IMR-90 (cell line): ENCODE measurements around the gene APOL5. TPM values are rescaled to one million over a fixed set of nuclear protein-coding genes. Genes with fewer than 3 reads are reported as not detected.

Experiments
- ATAC-seq: fragments of 200-7000 bp; cut with Tn5 transposase; 2 replicates; pipeline ENCODE4 v1.9.1; 2020; ENCODE audit warnings: low read depth, mild to moderate bottlenecking, moderate library complexity
- BruUV-seq: library from RNA; stranded (reverse); fragments of 400-500 nt; replicated peaks from 2 replicates; lab custom pipeline; 2021; lab: Mats Ljungman, UMichigan
- CTCF ChIA-PET: fragments of 300-600 bp; formaldehyde crosslinking; extraction: SDS; loops from one replicate; lab custom pipeline; 2021; ENCODE audit warnings: antibody characterized with exemption; lab: Yijun Ruan, JAX
- POLR2A ChIA-PET: fragments of 300-600 bp; sonication (Branson Sonifier 250); formaldehyde crosslinking; loops from one replicate; lab custom pipeline; 2022; ENCODE audit warnings: antibody characterized with exemption; ENCODE audit not compliant: unreplicated experiment; lab: Charles Lee
- DNase-seq: peaks from one replicate; pipeline ENCODE4 v3.0.0; 2013
- H2AFZ ChIP-seq: replicated peaks from 2 replicates; pipeline ENCODE3; 2013; ENCODE audit warnings: low read length, mild to moderate bottlenecking; ENCODE audit not compliant: poor library complexity
- H2AK5ac ChIP-seq: 2 replicates; pipeline ENCODE4 v1.6.1; 2013; ENCODE audit warnings: low read depth, low read length, inconsistent platforms
- H2AK9ac ChIP-seq: replicated peaks from 2 replicates; pipeline ENCODE3; 2013; ENCODE audit warnings: mild to moderate bottlenecking, low read depth, low read length, moderate library complexity; ENCODE audit not compliant: poor library complexity
- H2BK120ac ChIP-seq: 2 replicates; pipeline ENCODE4 v1.6.1; 2013; ENCODE audit warnings: low read depth, low read length, inconsistent platforms
- H2BK15ac ChIP-seq: 3 replicates; pipeline ENCODE4 v1.6.1; 2013; ENCODE audit warnings: low read depth, low read length, inconsistent platforms
- H2BK20ac ChIP-seq: 2 replicates; pipeline ENCODE4 v1.6.1; 2013; ENCODE audit warnings: low read depth, mild to moderate bottlenecking, inconsistent platforms, low read length, moderate library complexity
- H2BK5ac ChIP-seq: 2 replicates; pipeline ENCODE4 v1.6.1; 2013; ENCODE audit warnings: mild to moderate bottlenecking, low read depth, low read length, inconsistent platforms; ENCODE audit not compliant: poor library complexity, severe bottlenecking
- H3K14ac ChIP-seq: replicated peaks from 2 replicates; pipeline ENCODE4 v1.6.1; 2013; ENCODE audit warnings: low read depth, low read length, inconsistent platforms
- H3K18ac ChIP-seq: 2 replicates; pipeline ENCODE4 v1.6.1; 2013; ENCODE audit warnings: low read depth, low read length, control low read depth
- H3K23ac ChIP-seq: 2 replicates; pipeline ENCODE4 v1.6.1; 2013; ENCODE audit warnings: low read depth, low read length, inconsistent platforms
- H3K27ac ChIP-seq: 2 replicates; pipeline ENCODE4 v1.5.1; 2013; ENCODE audit warnings: mild to moderate bottlenecking, control low read depth, low read length; ENCODE audit not compliant: insufficient read depth
- H3K27me3 ChIP-seq: 2 replicates; pipeline ENCODE4 v1.6.1; 2013; ENCODE audit warnings: low read length; ENCODE audit not compliant: control insufficient read depth, insufficient read depth
- H3K36me3 ChIP-seq: 2 replicates; pipeline ENCODE4 v1.6.1; 2013; ENCODE audit warnings: low read length, mixed read lengths; ENCODE audit not compliant: control insufficient read depth, insufficient read depth
- H3K4ac ChIP-seq: 2 replicates; pipeline ENCODE4 v1.6.1; 2013; ENCODE audit warnings: low read depth, low read length, inconsistent platforms
- H3K4me1 ChIP-seq: 2 replicates; pipeline ENCODE4 v1.6.1; 2013; ENCODE audit warnings: low read length, mixed read lengths; ENCODE audit not compliant: control insufficient read depth, insufficient read depth
- H3K4me2 ChIP-seq: 2 replicates; pipeline ENCODE4 v1.6.1; 2013; ENCODE audit warnings: low read depth, mild to moderate bottlenecking, control low read depth, low read length, moderate library complexity
- H3K4me3 ChIP-seq: 2 replicates; pipeline ENCODE4 v1.5.1; 2013; ENCODE audit warnings: low read depth, mild to moderate bottlenecking, control low read depth, low read length, moderate library complexity; ENCODE audit not compliant: insufficient read depth
- H3K56ac ChIP-seq: 2 replicates; pipeline ENCODE4 v1.6.1; 2013; ENCODE audit warnings: low read length, inconsistent platforms; ENCODE audit not compliant: insufficient read depth; ENCODE audit errors: extremely low read depth
- H3K79me1 ChIP-seq, 2 experiments: 2 replicates each; pipeline ENCODE4 v1.6.1; 2013; ENCODE audit warnings: low read length in 2 of 2, inconsistent platforms in 1 of 2, low read depth in 1 of 2
- H3K9ac ChIP-seq: 2 replicates; pipeline ENCODE4 v1.6.1; 2013; ENCODE audit warnings: low read depth, low read length, control low read depth
- H3K9me1 ChIP-seq: 2 replicates; pipeline ENCODE4 v1.6.1; 2013; ENCODE audit warnings: low read length, inconsistent platforms; ENCODE audit not compliant: insufficient read depth
- H3K9me3 ChIP-seq: 2 replicates; pipeline ENCODE4 v1.6.1; 2013; ENCODE audit warnings: low read length; ENCODE audit not compliant: control insufficient read depth, insufficient read depth
- H4K20me1 ChIP-seq: 2 replicates; pipeline ENCODE4 v1.6.1; 2013; ENCODE audit warnings: low read length, inconsistent platforms; ENCODE audit not compliant: insufficient read depth
- H4K5ac ChIP-seq: 2 replicates; pipeline ENCODE4 v1.6.1; 2013; ENCODE audit warnings: mild to moderate bottlenecking, low read depth, low read length, control low read depth
- H4K8ac ChIP-seq, 2 experiments: 2 replicates each; pipeline ENCODE4 v1.6.1; 2013; ENCODE audit warnings: low read depth in 2 of 2, low read length in 2 of 2, control low read depth in 1 of 2, inconsistent platforms in 1 of 2
- H4K91ac ChIP-seq: 2 replicates; pipeline ENCODE4 v1.6.1; 2013; ENCODE audit warnings: low read depth, low read length, inconsistent platforms; ENCODE audit not compliant: insufficient read depth
- CEBPB ChIP-seq: IDR thresholded peaks from 2 replicates; pipeline ENCODE4 v1.6.1; 2012; ENCODE audit warnings: low read depth, low read length, improper control_type of control experiment
- CHD1 ChIP-seq: IDR thresholded peaks from 2 replicates; pipeline ENCODE4 v1.6.1; 2012; ENCODE audit warnings: low read depth, low read length, improper control_type of control experiment
- CTCF ChIP-seq: conservative IDR thresholded peaks from 2 replicates; pipeline ENCODE4 v1.5.1; 2012; ENCODE audit warnings: mild to moderate bottlenecking, low read depth, low read length, improper control_type of control experiment
- MAFK ChIP-seq: IDR thresholded peaks from 2 replicates; pipeline ENCODE4 v1.6.1; 2012; ENCODE audit warnings: low read depth, low read length, improper control_type of control experiment
- MXI1 ChIP-seq: IDR thresholded peaks from 2 replicates; pipeline ENCODE4 v1.6.1; 2012; ENCODE audit warnings: low read depth, mild to moderate bottlenecking, low read length, moderate library complexity, borderline replicate concordance
- NFE2L2 ChIP-seq: fragments of 150-350 bp; IDR thresholded peaks from 2 replicates; pipeline ENCODE4 v1.6.1; 2016; ENCODE audit warnings: low read depth, mild to moderate bottlenecking, low read length
- RAD21 ChIP-seq: IDR thresholded peaks from 2 replicates; pipeline ENCODE4 v1.6.1; 2012; ENCODE audit warnings: low read length, improper control_type of control experiment
- RCOR1 ChIP-seq: IDR thresholded peaks from 2 replicates; pipeline ENCODE4 v1.6.1; 2012; ENCODE audit warnings: mild to moderate bottlenecking, low read length, improper control_type of control experiment; ENCODE audit not compliant: insufficient replicate concordance
- SMC3 ChIP-seq: fragments of 150-350 bp; IDR thresholded peaks from 2 replicates; pipeline ENCODE4 v1.6.1; 2016; ENCODE audit warnings: low read depth, mild to moderate bottlenecking, antibody characterized with exemption, low read length, moderate library complexity
- USF2 ChIP-seq: fragments of 150-350 bp; IDR thresholded peaks from 2 replicates; pipeline ENCODE4 v1.6.1; 2017; ENCODE audit warnings: mild to moderate bottlenecking, antibody characterized with exemption, low read length, low read depth
- WGBS, 2 experiments: methylation state at CpG; one replicate each; pipeline versions ENCODE4 v1.1.5 to v1.1.7; 2013; ENCODE audit warnings: missing lambda C conversion rate in 2 of 2; ENCODE audit not compliant: insufficient read length in 1 of 2; ENCODE audit errors: extremely low coverage in 2 of 2; 5-methylcytosine and 5-hydroxymethylcytosine counted together
- dilution Hi-C: fragments of 300-500 bp; cut with HindIII; formaldehyde crosslinking; loops from one replicate; pipeline ENCODE4 v1.14.3; 2018; ENCODE audit warnings: low sequenced_read_pairs; ENCODE audit not compliant: unreplicated experiment
- in situ Hi-C: fragments of 300-500 bp; cut with MboI; formaldehyde crosslinking; loops from 3 replicates; pipeline ENCODE4 v1.14.3; 2019; ENCODE audit warnings: low sequenced_read_pairs, inconsistent platforms, mixed read lengths
- intact Hi-C: fragments of 100-400 bp; cut with micrococcal nuclease; formaldehyde crosslinking; loops from 2 replicates; pipeline ENCODE4 v1.10.0; 2022
- polyA plus RNA-seq, 3 experiments: library from polyadenylated mRNA; depleted of rRNA; stranded (reverse); fragments of >200 nt; gene quantifications; 2 replicates each; pipeline ENCODE4 v1.2.3, GENCODE V29; 2012; ENCODE audit warnings: low replicate concordance in 1 of 3
- total RNA-seq: library from RNA; depleted of rRNA; stranded (reverse); fragments of >200 nt; gene quantifications from 2 replicates; pipeline ENCODE4 v1.2.3, GENCODE V29; 2012
- TF ChIP-seq, protein P1 (sequence below): fragments of 150-350 bp; IDR thresholded peaks from 2 replicates; pipeline ENCODE4 v1.6.1; 2016; ENCODE audit warnings: low read depth, mild to moderate bottlenecking, low read length, moderate library complexity, borderline replicate concordance

Gene APOL5
- total and polyA plus RNA-seq, 2 of the 4 experiments (the other 2 are of a cell fraction), result 0.15 to 0.18 TPM

DNA sequence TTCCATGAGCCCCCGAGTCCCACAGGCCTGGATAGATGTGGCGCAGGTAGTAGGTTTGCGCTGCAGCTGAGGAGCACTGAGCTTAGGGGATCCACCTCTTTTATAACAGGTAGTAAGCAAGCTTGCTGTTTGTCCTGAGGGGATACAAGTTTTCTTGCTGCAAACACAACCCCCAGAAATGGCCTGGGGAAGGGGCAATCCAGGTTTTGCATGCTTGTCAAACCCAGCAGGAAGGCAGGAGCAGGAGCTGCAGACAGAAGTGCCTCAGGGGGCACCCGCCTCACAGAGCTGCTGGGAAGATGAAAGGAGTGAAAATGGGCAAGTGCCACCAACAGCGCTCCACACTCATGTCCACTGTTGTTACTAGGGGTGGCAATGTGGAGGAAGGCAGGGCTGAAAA, 18.5 kb downstream of the APOL5 start:
- CTCF ChIA-PET, result no interaction called here
- in situ Hi-C loops, result no loop called here

More for the DNA sequence above, 18.5 kb downstream of the APOL5 start:
- Histone ChIP-seq H3K56ac (no peak overlapping the region), H3K79me1 (peaks cover 10 to 15% of the 10 kb centered on the region in 2 experiments; a peak in 3 of 4 replicates), H4K8ac (no peak overlapping the region), H2BK20ac (no peak overlapping the region), H3K9ac (no peak overlapping the region), H2BK5ac (no peak overlapping the region), H4K5ac (no peak overlapping the region), H3K9me3 (no peaks in the 10 kb centered on the region), H2BK15ac (no peak overlapping the region), H3K9me1 (peaks cover 14% of the 10 kb centered on the region), H2AFZ (no peak overlapping the region), H2BK120ac (no peak overlapping the region), H3K14ac (no peak overlapping the region), H3K23ac (no peak overlapping the region), H3K4ac (no peak overlapping the region), H3K27ac (no peak overlapping the region), H3K4me2 (no peak overlapping the region), H3K4me3 (no peak overlapping the region), H2AK5ac (no peak overlapping the region), H3K36me3 (peaks cover 25% of the 10 kb centered on the region), H3K27me3 (no peaks in the 10 kb centered on the region), H3K18ac (no peak overlapping the region), H2AK9ac (no peak overlapping the region), H4K91ac (no peak overlapping the region), H3K4me1 (peaks cover 2% of the 10 kb centered on the region; the same call in 1 of the 2 replicates), H4K20me1 (no peaks in the 10 kb centered on the region)
- BruUV-seq, result no TSS peak
- WGBS, 2 experiments, result no CpG with 5 or more reads among the region's 5 CpGs
- TF ChIP-seq SMC3 (no peak), NFE2L2 (no peak), MXI1 (no peak), USF2 (no peak), RAD21 (no peak), MAFK (no peak), RCOR1 (no peak), CHD1 (no peak), CEBPB (no peak), CTCF (no peak)
- TF ChIP-seq, protein P1, sequence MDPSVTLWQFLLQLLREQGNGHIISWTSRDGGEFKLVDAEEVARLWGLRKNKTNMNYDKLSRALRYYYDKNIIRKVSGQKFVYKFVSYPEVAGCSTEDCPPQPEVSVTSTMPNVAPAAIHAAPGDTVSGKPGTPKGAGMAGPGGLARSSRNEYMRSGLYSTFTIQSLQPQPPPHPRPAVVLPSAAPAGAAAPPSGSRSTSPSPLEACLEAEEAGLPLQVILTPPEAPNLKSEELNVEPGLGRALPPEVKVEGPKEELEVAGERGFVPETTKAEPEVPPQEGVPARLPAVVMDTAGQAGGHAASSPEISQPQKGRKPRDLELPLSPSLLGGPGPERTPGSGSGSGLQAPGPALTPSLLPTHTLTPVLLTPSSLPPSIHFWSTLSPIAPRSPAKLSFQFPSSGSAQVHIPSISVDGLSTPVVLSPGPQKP, result no peak
- DNase-seq (no peak), ATAC-seq (no peak)
- intact Hi-C loops (loop anchor here (2.0 to 5.0 kb wide), 2 partner anchors 51 to 384 kb away; no protein-coding TSS in a partner anchor), dilution Hi-C loops (no loop called here)
- POLR2A ChIA-PET, result no interaction called here
